ENCODE data around the gene CEP95.

The CEP95 gene

GRCh38 chr17:64496786-64497564 lies 9.8 kb upstream of the CEP95 start, which contains the start of gene POLG2:
POLG2 (minus strand) TSS chr17:64497054; CDS start chr17:64496968, 86 bp downstream.
- peak; percentile 95 to 97 for DNase-seq

- no peak for DNase-seq
Observed at GRCh38 chr17:64497565-64498035, 9.2 kb upstream of the CEP95 start.

DNA sequence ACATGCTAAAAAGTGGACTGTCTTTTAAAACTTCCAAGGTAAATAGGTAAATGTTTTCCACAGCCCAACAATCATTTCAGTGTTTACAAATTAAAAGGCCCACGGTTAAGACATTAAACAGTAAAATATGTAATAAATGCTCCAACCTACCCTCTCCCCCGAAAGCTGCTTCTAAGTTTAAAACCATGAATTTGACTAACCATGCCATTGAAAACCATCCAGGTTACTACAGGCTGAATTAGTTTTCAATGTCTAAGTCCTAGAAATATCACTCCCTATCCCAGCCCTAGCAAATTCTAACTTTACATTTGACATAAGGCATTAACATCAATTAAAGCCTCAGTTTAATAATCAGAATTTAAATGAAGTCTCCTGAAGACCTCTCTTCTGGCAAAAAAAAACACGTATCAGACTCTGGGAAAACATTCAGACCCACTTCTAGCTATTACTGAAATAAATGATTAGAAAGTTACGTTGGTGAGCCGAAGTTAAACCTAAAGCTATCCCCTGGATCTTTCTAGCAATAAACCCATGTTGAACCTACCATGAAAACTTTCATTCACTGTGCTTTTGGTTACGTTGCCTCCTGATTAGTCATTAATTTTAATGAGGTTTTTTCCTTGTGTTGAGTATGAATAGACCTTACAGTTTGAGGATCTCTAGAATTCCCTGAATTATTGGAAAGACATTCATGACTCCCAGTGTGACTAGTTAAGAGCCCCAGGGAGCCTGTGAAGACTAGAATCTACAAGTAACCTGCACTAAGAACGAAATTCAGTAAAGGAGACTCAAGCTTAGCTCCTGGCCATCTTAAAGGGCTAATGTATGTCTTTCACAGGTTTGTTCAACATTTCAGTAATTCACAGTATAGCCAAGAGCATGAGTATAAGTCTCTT lies 8.2 kb upstream of the CEP95 start:
- no peak for DNase-seq

- no peak for DNase-seq
Observed at GRCh38 chr17:64499805-64500486, 6.8 kb upstream of the CEP95 start.

DNA sequence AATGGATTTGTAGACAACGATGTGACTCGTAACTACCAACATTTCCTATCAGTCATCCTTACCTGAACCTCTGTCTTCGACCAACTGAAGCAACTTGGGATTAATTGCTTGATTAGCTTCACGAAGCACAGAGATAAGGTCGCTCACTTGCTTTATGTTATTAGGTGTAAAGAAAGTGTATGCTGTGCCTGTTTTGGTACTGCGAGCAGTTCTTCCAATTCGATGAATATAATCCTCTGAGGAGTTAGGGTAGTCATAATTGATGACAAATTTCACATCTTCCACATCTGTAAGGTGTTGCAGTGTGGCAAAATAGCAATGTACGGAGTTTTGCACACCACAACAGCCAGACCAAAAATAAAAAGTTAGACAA lies 6.3 kb upstream of the CEP95 start:
- DNase-seq, result no peak

- DNase-seq, result no peak
Observed at GRCh38 chr17:64500862-64501765, 5.7 kb upstream of the CEP95 start.

DNA sequence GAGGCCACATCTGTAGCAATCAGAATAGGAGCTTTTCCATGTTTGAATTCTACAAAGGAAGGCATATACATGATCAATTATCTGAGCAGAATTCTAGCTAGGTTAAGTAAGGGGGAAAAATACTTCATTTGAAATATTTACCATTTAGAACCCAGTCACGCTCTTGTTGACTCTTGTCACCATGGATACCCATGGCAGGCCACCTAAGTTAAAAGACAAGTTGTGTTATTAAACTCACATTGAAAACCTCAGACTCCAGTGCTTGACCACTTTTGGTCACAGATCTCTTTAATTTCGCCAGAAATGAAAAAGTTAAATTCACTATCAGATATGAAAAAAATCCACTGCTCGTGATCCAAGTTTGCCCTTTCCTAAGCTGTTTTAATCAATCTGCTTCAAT lies 4.8 kb upstream of the CEP95 start:
- DNase-seq, result no peak

DNA sequence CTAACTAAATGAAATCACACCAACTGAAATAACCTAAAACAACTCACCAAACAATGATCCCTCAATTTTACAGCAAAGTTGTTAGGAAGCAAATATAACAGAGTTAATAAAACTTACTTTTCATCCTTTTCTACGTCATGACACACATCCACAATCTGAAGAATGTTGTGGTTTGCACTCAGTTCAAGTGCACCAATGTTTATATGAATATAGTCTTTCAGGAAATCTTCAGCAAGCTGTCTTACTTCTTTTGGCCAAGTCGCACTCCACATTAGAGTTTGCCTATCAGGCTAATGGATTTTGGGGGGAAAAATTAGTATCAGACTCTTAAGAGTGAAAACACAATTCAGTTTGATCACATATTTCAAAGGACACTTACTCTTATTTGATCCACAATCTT lies 4.0 kb upstream of the CEP95 start:
- no peak for DNase-seq

GRCh38 chr17:64503341-64503740 lies 3.4 kb upstream of the CEP95 start:
- no peak for DNase-seq

DNA sequence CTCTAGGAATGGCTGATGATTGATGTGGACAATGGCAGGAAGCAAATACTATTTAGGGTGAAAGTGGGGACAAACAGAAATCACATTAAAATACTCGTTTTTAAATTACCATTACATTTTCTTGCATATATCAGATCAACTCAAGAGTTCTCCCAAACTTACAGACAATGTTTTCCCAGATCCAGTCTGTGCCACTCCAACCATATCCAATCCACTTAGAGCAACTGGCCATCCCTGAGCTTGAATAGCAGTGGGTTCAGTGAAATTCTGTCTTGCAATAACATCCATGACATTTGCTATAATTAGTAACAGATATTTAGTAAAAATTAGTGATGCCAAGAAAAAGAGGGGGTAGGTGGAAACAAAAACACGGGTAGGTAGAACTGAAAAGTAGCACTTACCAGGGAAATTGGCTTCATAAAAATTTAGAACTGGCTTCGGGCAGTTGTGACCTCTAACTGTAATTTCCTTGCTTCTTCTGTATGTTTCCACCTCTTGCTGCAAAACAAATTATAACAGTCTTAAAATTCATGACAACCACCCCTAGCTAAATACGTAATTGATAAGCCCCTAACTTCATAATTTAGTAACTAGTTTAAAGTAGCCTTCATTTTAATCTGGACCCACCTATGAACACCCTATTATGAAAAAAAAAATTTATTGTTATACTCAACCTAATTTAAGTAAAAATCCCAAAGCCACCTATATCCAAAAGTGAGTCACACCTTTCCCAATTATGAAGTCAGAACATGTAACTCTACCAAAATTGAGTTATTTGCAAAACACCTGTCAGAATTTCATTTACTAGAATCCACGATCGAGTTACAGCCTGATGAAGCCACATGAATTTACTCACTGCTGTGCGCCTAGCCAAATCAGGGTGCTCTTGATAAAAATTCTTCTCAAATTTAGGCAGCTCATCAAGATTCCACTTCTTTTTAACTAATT lies 2.7 kb upstream of the CEP95 start:
- DNase-seq, result no peak

DNA sequence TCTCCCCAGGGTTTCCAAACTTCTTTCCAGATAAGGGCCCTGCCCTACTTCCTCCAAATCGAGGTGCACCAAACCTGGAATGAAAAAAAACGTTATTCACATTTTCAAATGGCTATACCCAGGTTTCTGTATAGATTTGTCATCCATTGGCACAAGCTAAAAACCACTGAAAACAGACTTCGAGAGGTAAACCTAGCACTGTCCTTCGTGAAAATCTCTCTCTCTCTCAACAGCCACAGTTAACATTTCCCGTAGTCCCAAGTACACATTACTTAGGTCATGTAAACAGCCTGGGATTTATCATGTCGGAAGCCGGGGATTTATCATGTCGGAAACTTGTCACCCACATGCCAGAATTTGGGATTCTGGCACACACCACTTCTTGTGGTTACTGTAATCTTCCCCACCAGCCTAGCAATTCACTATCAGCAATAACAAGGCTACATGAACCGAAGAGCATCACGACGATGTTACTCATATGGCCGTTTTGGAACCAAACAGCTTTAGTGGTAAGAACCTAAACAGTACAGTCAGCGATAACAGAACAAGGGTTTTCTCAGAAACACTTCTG lies 1.9 kb upstream of the CEP95 start:
- DNase-seq, result no peak

- peak; percentile 84 to 85 for DNase-seq
Observed at GRCh38 chr17:64505340-64506200, 1.2 kb upstream of the CEP95 start.

GRCh38 chr17:64506201-64506575 lies 589 bp upstream of the CEP95 start, which contains the start of gene DDX5:
DDX5 (minus strand) TSS chr17:64506289; CDS start chr17:64506119, 170 bp downstream.
- peak; percentile 98 for DNase-seq

DNA sequence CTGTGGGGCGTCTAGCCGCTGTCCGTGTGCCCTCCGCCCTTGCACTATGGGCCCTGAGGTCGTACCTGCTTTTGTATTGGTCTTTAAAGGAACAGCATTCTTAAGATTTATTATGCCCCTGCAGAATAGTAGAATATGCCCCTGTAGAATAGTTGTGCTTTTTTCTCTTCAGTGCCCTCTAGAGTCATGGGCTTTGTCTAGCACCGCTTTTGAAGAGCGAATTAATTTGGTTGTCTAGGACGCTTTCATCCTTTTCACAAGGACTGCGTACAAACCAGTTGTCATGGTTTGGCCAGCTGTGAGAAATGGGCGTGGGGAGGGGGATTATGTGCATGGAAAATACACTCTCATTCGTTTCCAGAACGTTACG lies 621 bp downstream of the CEP95 start:
- peak; percentile 30 to 31 for DNase-seq

- DNase-seq, result no peak
Observed at GRCh38 chr17:64508683-64509082, 1.9 kb downstream of the CEP95 start.

- no peak for DNase-seq
Observed at GRCh38 chr17:64509179-64509578, 2.4 kb downstream of the CEP95 start.

GRCh38 chr17:64515419-64515818 lies 8.6 kb downstream of the CEP95 start:
- DNase-seq, result no peak

- no peak for DNase-seq
Observed at GRCh38 chr17:64515829-64516228, 9.1 kb downstream of the CEP95 start.

DNA sequence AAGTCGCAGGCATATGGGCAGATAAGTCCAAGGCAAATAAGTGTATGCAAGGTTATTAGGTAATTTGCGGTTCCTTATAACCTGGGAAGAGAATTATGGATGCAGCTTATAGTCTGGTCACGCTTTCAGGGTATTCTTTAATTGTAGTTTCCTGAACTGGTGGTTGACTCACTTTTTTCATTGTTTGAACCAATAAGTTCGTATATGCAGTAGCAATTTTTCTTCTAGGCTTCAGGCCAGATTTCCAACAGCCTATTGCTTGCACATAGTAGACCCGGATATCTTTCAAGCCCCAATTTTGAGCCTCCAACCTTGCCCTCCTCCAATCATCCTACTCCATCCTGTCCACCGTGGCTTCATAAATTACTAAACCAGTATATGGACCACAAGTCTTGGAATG lies 12.8 kb downstream of the CEP95 start:
- DNase-seq, result no peak

GRCh38 chr17:64520359-64520758 lies 13.6 kb downstream of the CEP95 start:
- no peak for DNase-seq

Measured in stimulated activated CD4-positive, alpha-beta T cell treated with anti-CD3 and anti-CD28 coated beads, Interleukin-2, amount 100 ng/mL, for 24 hours (primary cell).